WTC11 (cell line): ENCODE measurements around the gene TMEM59. TPM values are rescaled to one million over a fixed set of nuclear protein-coding genes. Genes with fewer than 3 reads are reported as not detected.

Experiments used
- ATAC-seq: fragments of 200-7000 bp; cut with Tn5 transposase; 2 replicates; pipeline ENCODE4 v1.10.0; 2021; ENCODE audit warnings: mild to moderate bottlenecking, moderate library complexity
- CTCF ChIA-PET: fragments of 300-600 bp; sonication (Branson Sonifier 250); formaldehyde crosslinking; loops from one replicate; lab custom pipeline; 2021; ENCODE audit warnings: antibody characterized with exemption; lab: Charles Lee
- POLR2A ChIA-PET: fragments of 350-600 bp; sonication (Branson Sonifier 250); formaldehyde crosslinking; loops from one replicate; lab custom pipeline; 2021; ENCODE audit warnings: antibody characterized with exemption; lab: Charles Lee
- DNase-seq: peaks from one replicate; pipeline ENCODE4 v3.0.0; 2021; ENCODE audit warnings: low spot score
- H3K27ac Mint-ChIP-seq: 2 replicates; pipeline ENCODE4 v1.8.0; 2021; ENCODE audit warnings: mixed read lengths
- H3K27me3 Mint-ChIP-seq: 2 replicates; pipeline ENCODE4 v1.8.0; 2021; ENCODE audit warnings: low read depth, mild to moderate bottlenecking, moderate library complexity, mixed read lengths
- H3K36me3 Mint-ChIP-seq: 2 replicates; pipeline ENCODE4 v1.8.0; 2021; ENCODE audit warnings: mixed read lengths
- H3K4me1 Mint-ChIP-seq: 2 replicates; pipeline ENCODE4 v1.8.0; 2022; ENCODE audit warnings: mixed read lengths
- H3K4me3 Mint-ChIP-seq: 2 replicates; pipeline ENCODE4 v1.8.0; 2021; ENCODE audit warnings: mild to moderate bottlenecking, moderate library complexity, mixed read lengths
- H3K9me3 Mint-ChIP-seq: 2 replicates; pipeline ENCODE4 v1.8.0; 2021; ENCODE audit warnings: mixed read lengths
- CREB1 ChIP-seq: sonication (generic); formaldehyde crosslinking; IDR thresholded peaks from 2 replicates; pipeline ENCODE4 v1.8.0; 2023; ENCODE audit warnings: mild to moderate bottlenecking, missing genetic modification reagents
- ELF4 ChIP-seq: sonication (generic); formaldehyde crosslinking; IDR thresholded peaks from 2 replicates; pipeline ENCODE4 v1.8.1; 2022; ENCODE audit warnings: low read depth, mild to moderate bottlenecking, moderate library complexity, missing genetic modification reagents
- ESRRA ChIP-seq: sonication (generic); formaldehyde crosslinking; IDR thresholded peaks from 2 replicates; pipeline ENCODE4 v1.8.1; 2022; ENCODE audit warnings: mild to moderate bottlenecking, missing genetic modification reagents, borderline replicate concordance
- FOXJ3 ChIP-seq: sonication (generic); formaldehyde crosslinking; IDR thresholded peaks from 2 replicates; pipeline ENCODE4 v1.9.0; 2021; ENCODE audit warnings: missing genetic modification reagents, mild to moderate bottlenecking, borderline replicate concordance
- FOXK1 ChIP-seq: sonication (generic); formaldehyde crosslinking; IDR thresholded peaks from 2 replicates; pipeline ENCODE4 v1.8.0; 2022; ENCODE audit warnings: mild to moderate bottlenecking, moderate library complexity, missing genetic modification reagents
- GABPB1 ChIP-seq: sonication (generic); formaldehyde crosslinking; IDR thresholded peaks from 2 replicates; pipeline ENCODE4 v1.8.1; 2023; ENCODE audit warnings: mild to moderate bottlenecking, missing genetic modification reagents
- GRHL2 ChIP-seq: fragments of 250-450 bp; sonication (Bioruptor Pico); IDR thresholded peaks from 2 replicates; pipeline ENCODE4 v1.8.0; 2022; ENCODE audit warnings: mild to moderate bottlenecking, moderate library complexity; ENCODE audit not compliant: insufficient replicate concordance, severe bottlenecking
- KAT7 ChIP-seq: sonication (generic); formaldehyde crosslinking; IDR thresholded peaks from 2 replicates; pipeline ENCODE4 v1.8.1; 2023; ENCODE audit warnings: missing genetic modification reagents, mild to moderate bottlenecking, borderline replicate concordance
- MXD4 ChIP-seq: fragments of 250-450 bp; sonication (Bioruptor Pico); IDR thresholded peaks from 2 replicates; pipeline ENCODE4 v1.8.0; 2021; ENCODE audit warnings: mild to moderate bottlenecking, moderate library complexity, borderline replicate concordance
- NFATC4 ChIP-seq: fragments of 250-450 bp; sonication (Bioruptor Pico); IDR thresholded peaks from 2 replicates; pipeline ENCODE4 v1.9.0; 2021; ENCODE audit warnings: mild to moderate bottlenecking
- NFYB ChIP-seq: sonication (generic); formaldehyde crosslinking; conservative IDR thresholded peaks from 2 replicates; pipeline ENCODE4 v1.8.0; 2022; ENCODE audit warnings: low read depth, missing genetic modification reagents
- SMAD3 ChIP-seq: sonication (generic); formaldehyde crosslinking; IDR thresholded peaks from 2 replicates; pipeline ENCODE4 v1.8.0; 2022; ENCODE audit warnings: missing genetic modification reagents, mild to moderate bottlenecking, borderline replicate concordance
- TP53 ChIP-seq: sonication (generic); formaldehyde crosslinking; IDR thresholded peaks from 2 replicates; pipeline ENCODE4 v1.8.1; 2023; ENCODE audit warnings: mild to moderate bottlenecking, missing genetic modification reagents
- ZBTB21 ChIP-seq: sonication (generic); formaldehyde crosslinking; IDR thresholded peaks from 2 replicates; pipeline ENCODE4 v1.8.1; 2023; ENCODE audit warnings: mild to moderate bottlenecking, missing genetic modification reagents, borderline replicate concordance
- ZNF416 ChIP-seq: fragments of 250-450 bp; sonication (Bioruptor Pico); IDR thresholded peaks from 2 replicates; pipeline ENCODE4 v1.9.0; 2021; ENCODE audit warnings: mild to moderate bottlenecking, inconsistent platforms
- ZNF671 ChIP-seq: fragments of 250-450 bp; sonication (Bioruptor Pico); IDR thresholded peaks from 2 replicates; pipeline ENCODE4 v1.8.0; 2021; ENCODE audit warnings: mild to moderate bottlenecking
- total RNA-seq: library from RNA; stranded (reverse); gene quantifications from 3 replicates; pipeline ENCODE4 v1.2.3, GENCODE V29; 2021
- TF ChIP-seq, protein P1 (sequence below): sonication (generic); formaldehyde crosslinking; IDR thresholded peaks from 2 replicates; pipeline ENCODE4 v1.8.1; 2022; ENCODE audit warnings: mild to moderate bottlenecking, missing genetic modification reagents, moderate library complexity, borderline replicate concordance
- TF ChIP-seq, protein P2 (sequence below): fragments of 200-600 bp; IDR thresholded peaks from 2 replicates; pipeline ENCODE4 v1.8.0; 2022; ENCODE audit warnings: antibody characterized with exemption
- TF ChIP-seq, protein P3 (sequence below): sonication (generic); formaldehyde crosslinking; IDR thresholded peaks from 2 replicates; pipeline ENCODE4 v1.8.0; 2022; ENCODE audit warnings: mild to moderate bottlenecking, missing genetic modification reagents
- TF ChIP-seq, protein P4 (sequence below): fragments of 250-450 bp; sonication (Bioruptor Pico); IDR thresholded peaks from 2 replicates; pipeline ENCODE4 v2.1.2; 2022; ENCODE audit warnings: mild to moderate bottlenecking, moderate library complexity
- TF ChIP-seq, protein P5 (sequence below): sonication (generic); formaldehyde crosslinking; IDR thresholded peaks from 2 replicates; pipeline ENCODE4 v1.8.0; 2022; ENCODE audit warnings: mild to moderate bottlenecking, missing genetic modification reagents
- TF ChIP-seq, protein P6 (sequence below): fragments of 250-450 bp; sonication (Bioruptor Pico); conservative IDR thresholded peaks from 2 replicates; pipeline ENCODE4 v1.9.0; 2021; ENCODE audit warnings: mild to moderate bottlenecking
- TF ChIP-seq, protein P7 (sequence below): fragments of 250-450 bp; sonication (Bioruptor Pico); IDR thresholded peaks from 2 replicates; pipeline ENCODE4 v1.9.0; 2021; ENCODE audit warnings: moderate library complexity, mild to moderate bottlenecking, inconsistent platforms, borderline replicate concordance

The TMEM59 gene
- total RNA-seq, 1 experiment from 2014 or later, result 122 TPM

DNA sequence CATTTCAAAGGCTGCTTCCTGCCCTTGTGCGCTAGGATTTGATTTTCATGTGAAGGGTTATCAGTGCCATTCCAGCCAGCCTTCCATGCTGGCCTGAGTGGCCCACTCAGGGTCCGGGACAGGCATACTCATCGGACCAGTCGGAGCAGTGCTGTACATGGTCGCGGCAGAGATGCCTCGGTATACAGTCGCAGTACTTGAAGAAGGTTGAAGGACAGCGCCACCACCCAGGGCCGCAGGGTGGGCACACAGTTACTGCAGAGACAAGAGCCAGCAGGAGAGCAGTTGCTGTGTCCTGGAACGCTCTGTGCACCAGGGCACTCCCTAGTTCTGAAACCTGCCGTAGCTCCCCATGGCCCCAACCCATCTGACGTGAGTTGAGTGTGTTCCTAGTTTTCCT is 44.1 kb downstream of the TMEM59 start:
- ATAC-seq (no peak), DNase-seq (no peak)
- ChIA-PET POLR2A (no interaction called here), CTCF (interaction anchor here (5.3 kb wide), 1 partner anchor 17 kb away, joined by 26 read pairs; no protein-coding TSS in a partner anchor)
- Mint-ChIP-seq H3K27ac (no peak overlapping the region), H3K4me1 (peaks cover 4% of the 10 kb centered on the region), H3K36me3 (peaks cover 2% of the 10 kb centered on the region; the same call in 1 of the 2 replicates), H3K4me3 (no peak overlapping the region), H3K9me3 (peaks cover 5% of the 10 kb centered on the region), H3K27me3 (peaks cover 9% of the 10 kb centered on the region)
- TF ChIP-seq, protein P1, sequence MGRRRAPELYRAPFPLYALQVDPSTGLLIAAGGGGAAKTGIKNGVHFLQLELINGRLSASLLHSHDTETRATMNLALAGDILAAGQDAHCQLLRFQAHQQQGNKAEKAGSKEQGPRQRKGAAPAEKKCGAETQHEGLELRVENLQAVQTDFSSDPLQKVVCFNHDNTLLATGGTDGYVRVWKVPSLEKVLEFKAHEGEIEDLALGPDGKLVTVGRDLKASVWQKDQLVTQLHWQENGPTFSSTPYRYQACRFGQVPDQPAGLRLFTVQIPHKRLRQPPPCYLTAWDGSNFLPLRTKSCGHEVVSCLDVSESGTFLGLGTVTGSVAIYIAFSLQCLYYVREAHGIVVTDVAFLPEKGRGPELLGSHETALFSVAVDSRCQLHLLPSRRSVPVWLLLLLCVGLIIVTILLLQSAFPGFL, result no peak
- TF ChIP-seq ELF4 (CRISPR knock-in tag), result no peak
- no peak for TF ChIP-seq ZBTB21 (CRISPR knock-in tag)
- TF ChIP-seq GABPB1 (CRISPR knock-in tag), result no peak
- TF ChIP-seq NFATC4 (CRISPR knock-in tag), result no peak
- TF ChIP-seq ZNF671 (CRISPR knock-in tag), result no peak
- no peak for TF ChIP-seq SMAD3 (CRISPR knock-in tag)
- TF ChIP-seq, protein P2, sequence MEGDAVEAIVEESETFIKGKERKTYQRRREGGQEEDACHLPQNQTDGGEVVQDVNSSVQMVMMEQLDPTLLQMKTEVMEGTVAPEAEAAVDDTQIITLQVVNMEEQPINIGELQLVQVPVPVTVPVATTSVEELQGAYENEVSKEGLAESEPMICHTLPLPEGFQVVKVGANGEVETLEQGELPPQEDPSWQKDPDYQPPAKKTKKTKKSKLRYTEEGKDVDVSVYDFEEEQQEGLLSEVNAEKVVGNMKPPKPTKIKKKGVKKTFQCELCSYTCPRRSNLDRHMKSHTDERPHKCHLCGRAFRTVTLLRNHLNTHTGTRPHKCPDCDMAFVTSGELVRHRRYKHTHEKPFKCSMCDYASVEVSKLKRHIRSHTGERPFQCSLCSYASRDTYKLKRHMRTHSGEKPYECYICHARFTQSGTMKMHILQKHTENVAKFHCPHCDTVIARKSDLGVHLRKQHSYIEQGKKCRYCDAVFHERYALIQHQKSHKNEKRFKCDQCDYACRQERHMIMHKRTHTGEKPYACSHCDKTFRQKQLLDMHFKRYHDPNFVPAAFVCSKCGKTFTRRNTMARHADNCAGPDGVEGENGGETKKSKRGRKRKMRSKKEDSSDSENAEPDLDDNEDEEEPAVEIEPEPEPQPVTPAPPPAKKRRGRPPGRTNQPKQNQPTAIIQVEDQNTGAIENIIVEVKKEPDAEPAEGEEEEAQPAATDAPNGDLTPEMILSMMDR, result no peak
- TF ChIP-seq TP53 (CRISPR knock-in tag), result no peak
- no peak for TF ChIP-seq NFYB (CRISPR knock-in tag)
- no peak for TF ChIP-seq GRHL2 (CRISPR knock-in tag)
- TF ChIP-seq, protein P3, sequence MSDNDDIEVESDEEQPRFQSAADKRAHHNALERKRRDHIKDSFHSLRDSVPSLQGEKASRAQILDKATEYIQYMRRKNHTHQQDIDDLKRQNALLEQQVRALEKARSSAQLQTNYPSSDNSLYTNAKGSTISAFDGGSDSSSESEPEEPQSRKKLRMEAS (CRISPR knock-in tag), result no peak
- TF ChIP-seq ZNF416 (CRISPR knock-in tag), result no peak

DNA sequence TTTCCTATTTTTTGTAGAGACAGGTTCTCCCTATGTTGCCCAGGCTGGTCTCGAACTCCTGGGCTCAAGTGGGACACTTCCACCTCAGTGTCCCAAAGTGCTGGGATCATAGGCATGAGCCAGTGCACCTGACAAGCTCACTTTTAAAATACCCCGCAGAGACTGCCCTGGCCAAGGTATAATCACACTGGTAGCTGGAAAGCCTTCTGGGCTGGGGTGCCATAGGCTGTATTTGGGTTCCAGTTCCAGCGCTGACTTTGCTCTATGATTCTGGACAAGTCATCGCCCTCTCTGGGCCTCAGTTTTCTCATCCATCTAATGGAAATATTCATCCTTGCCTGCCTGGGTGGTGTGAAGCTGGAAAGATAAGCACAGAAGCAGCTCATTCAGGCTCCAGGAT is 45.4 kb downstream of the TMEM59 start:
- ATAC-seq, result no peak

More for the DNA sequence above, 45.4 kb downstream of the TMEM59 start:
- DNase-seq, result no peak
- no peak for TF ChIP-seq ESRRA (CRISPR knock-in tag)
- TF ChIP-seq MXD4 (CRISPR knock-in tag), result no peak
- TF ChIP-seq CREB1 (CRISPR knock-in tag), result no peak
- no peak for TF ChIP-seq KAT7 (CRISPR knock-in tag)
- TF ChIP-seq GRHL2 (CRISPR knock-in tag), result no peak
- TF ChIP-seq, protein P4, sequence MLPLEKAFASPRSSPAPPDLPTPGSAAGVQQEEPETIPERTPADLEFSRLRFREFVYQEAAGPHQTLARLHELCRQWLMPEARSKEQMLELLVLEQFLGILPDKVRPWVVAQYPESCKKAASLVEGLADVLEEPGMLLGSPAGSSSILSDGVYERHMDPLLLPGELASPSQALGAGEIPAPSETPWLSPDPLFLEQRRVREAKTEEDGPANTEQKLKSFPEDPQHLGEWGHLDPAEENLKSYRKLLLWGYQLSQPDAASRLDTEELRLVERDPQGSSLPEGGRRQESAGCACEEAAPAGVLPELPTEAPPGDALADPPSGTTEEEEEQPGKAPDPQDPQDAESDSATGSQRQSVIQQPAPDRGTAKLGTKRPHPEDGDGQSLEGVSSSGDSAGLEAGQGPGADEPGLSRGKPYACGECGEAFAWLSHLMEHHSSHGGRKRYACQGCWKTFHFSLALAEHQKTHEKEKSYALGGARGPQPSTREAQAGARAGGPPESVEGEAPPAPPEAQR, result no peak
- TF ChIP-seq, protein P5, sequence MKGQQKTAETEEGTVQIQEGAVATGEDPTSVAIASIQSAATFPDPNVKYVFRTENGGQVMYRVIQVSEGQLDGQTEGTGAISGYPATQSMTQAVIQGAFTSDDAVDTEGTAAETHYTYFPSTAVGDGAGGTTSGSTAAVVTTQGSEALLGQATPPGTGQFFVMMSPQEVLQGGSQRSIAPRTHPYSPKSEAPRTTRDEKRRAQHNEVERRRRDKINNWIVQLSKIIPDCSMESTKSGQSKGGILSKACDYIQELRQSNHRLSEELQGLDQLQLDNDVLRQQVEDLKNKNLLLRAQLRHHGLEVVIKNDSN, result no peak
- TF ChIP-seq FOXJ3, result no peak
- no peak for TF ChIP-seq ELF4 (CRISPR knock-in tag)
- TF ChIP-seq, protein P6, sequence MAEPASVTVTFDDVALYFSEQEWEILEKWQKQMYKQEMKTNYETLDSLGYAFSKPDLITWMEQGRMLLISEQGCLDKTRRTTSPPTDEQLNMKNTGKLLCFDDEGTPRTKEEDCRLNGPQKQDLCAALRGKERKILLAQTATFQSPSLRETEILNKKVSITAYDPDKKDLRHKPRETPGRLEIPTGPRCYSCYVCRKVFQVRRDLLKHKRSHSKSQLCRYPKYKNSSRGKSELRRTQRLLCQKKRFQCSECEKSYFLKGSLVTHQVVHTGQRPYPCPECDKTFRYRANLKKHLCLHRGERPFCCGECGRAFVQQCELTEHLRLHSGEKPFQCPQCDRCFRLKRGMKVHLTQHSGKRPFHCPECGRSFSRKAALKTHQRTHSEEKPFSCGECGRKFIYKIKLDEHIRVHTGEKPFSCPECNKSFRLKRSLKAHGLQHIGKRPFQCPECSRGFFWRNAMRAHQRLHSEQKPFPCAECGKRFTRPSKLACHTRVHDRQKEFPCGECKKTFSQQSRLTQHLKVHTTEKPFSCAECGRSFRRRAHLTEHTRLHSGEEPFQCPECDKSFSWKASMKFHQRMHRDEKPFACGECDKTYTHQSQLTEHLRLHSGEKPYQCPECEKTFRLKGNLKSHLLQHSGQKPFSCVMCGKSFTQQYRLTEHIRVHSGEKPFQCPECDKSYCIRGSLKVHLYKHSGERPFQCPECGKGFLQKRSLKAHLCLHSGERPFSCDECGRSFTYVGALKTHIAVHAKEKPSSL (CRISPR knock-in tag), result no peak
- no peak for TF ChIP-seq FOXK1 (CRISPR knock-in tag)
- TF ChIP-seq, protein P7, sequence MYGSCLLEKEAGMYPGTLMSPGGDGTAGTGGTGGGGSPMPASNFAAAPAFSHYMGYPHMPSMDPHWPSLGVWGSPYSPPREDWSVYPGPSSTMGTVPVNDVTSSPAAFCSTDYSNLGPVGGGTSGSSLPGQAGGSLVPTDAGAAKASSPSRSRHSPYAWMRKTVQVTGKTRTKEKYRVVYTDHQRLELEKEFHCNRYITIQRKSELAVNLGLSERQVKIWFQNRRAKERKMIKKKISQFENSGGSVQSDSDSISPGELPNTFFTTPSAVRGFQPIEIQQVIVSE, result no peak
- Mint-ChIP-seq H3K36me3 (peaks cover 2% of the 10 kb centered on the region; the same call in 1 of the 2 replicates), H3K27me3 (peaks cover 17% of the 10 kb centered on the region), H3K4me3 (no peak overlapping the region), H3K27ac (no peak overlapping the region), H3K4me1 (no peaks in the 10 kb centered on the region), H3K9me3 (peaks cover 14% of the 10 kb centered on the region)
- ChIA-PET POLR2A (no interaction called here), CTCF (interaction anchor here (1.1 to 5.3 kb wide), 3 partner anchors 16 to 74 kb away, joined by 3 to 26 read pairs (median 5); no protein-coding TSS in a partner anchor)
